Tibial nerve (tissue), 4 donors: Measurements from ENCODE around the gene LMX1A.

Experiments used
- EP300 ChIP-seq, 2 donors: sonication (generic); formaldehyde crosslinking; IDR thresholded peaks; one replicate each; pipeline ENCODE4 v1.6.1; 2017; ENCODE audit warnings: antibody characterized with exemption in 2 of 2, mild to moderate bottlenecking in 1 of 2
- POLR2A ChIP-seq, 2 donors: fragments of 450-650 bp; IDR thresholded peaks; one replicate each; pipeline ENCODE4 v1.6.1; 2017; ENCODE audit warnings: antibody characterized with exemption in 2 of 2, mild to moderate bottlenecking in 2 of 2, moderate library complexity in 2 of 2
- TF ChIP-seq, protein P1 (sequence below), 5 experiments: fragments of 200-600 bp in 3 of 5; fragments of 450-650 bp in 2 of 5; sonication (generic) in 3 of 5; IDR thresholded peaks; one replicate each; pipeline ENCODE4 v1.5.1; 2016 to 2019; ENCODE audit warnings: antibody characterized with exemption in 5 of 5, mild to moderate bottlenecking in 3 of 5, moderate library complexity in 2 of 5

DNA sequence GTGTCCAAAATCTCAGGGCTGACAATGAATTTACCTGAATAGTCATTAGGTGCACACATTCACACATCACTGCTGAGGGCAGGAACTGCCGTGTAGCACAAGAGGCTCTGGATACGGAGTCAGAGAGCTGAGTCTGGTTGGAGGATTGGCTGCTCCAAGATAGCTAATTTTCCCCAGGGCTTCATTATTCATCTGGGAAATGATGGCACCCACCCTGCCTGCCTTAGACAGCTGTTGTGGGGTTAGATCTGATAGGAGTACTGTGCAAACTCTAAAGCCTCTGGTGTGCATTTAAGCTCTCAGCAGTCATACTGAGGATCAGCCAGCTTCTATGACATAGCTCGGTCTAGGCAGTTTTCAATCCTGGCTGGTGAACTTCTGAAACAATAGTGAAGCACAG lies 67.0 kb downstream of the LMX1A start:
- TF ChIP-seq, protein P1, sequence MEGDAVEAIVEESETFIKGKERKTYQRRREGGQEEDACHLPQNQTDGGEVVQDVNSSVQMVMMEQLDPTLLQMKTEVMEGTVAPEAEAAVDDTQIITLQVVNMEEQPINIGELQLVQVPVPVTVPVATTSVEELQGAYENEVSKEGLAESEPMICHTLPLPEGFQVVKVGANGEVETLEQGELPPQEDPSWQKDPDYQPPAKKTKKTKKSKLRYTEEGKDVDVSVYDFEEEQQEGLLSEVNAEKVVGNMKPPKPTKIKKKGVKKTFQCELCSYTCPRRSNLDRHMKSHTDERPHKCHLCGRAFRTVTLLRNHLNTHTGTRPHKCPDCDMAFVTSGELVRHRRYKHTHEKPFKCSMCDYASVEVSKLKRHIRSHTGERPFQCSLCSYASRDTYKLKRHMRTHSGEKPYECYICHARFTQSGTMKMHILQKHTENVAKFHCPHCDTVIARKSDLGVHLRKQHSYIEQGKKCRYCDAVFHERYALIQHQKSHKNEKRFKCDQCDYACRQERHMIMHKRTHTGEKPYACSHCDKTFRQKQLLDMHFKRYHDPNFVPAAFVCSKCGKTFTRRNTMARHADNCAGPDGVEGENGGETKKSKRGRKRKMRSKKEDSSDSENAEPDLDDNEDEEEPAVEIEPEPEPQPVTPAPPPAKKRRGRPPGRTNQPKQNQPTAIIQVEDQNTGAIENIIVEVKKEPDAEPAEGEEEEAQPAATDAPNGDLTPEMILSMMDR (IDR thresholded peaks at IDR 0.05): no peak
- TF ChIP-seq POLR2A (IDR thresholded peaks at IDR 0.05) (no peak), EP300 (IDR thresholded peaks at IDR 0.05) (no peak)
